GM23338 (cell line): ENCODE results near the gene SKOR1. TPM values are rescaled to one million over a fixed set of nuclear protein-coding genes. Genes with fewer than 3 reads are reported as not detected.

Experiments used
- ATAC-seq: fragments of 200-7000 bp; cut with Tn5 transposase; 3 replicates; pipeline ENCODE4 v1.9.1; 2020
- DNase-seq: peaks from one replicate; pipeline ENCODE4 v3.0.0-alpha.2; 2015; ENCODE audit warnings: low spot score
- H2AFZ ChIP-seq: fragments of 200-600 bp; sonication (generic); 2 replicates; pipeline ENCODE4 v1.8.0; 2016; ENCODE audit warnings: antibody characterized with exemption, mild to moderate bottlenecking, moderate library complexity
- H3F3A ChIP-seq: fragments of 200-600 bp; sonication (generic); replicated peaks from 2 replicates; pipeline ENCODE4 v1.8.0; 2017; ENCODE audit warnings: antibody characterized with exemption, mixed run types, low read depth
- H3K27ac ChIP-seq: fragments of 200-600 bp; sonication (generic); 2 replicates; pipeline ENCODE4 v1.6.1; 2016; ENCODE audit warnings: low read depth
- H3K27me3 ChIP-seq: fragments of 200-600 bp; sonication (generic); 2 replicates; pipeline ENCODE4 v1.8.0; 2016; ENCODE audit warnings: mild to moderate bottlenecking, mixed run types, moderate library complexity; ENCODE audit not compliant: insufficient read depth
- H3K36me3 ChIP-seq: fragments of 200-600 bp; sonication (generic); 2 replicates; pipeline ENCODE4 v1.8.0; 2016; ENCODE audit warnings: mild to moderate bottlenecking; ENCODE audit not compliant: insufficient read depth
- H3K4me1 ChIP-seq: fragments of 200-600 bp; sonication (generic); 2 replicates; pipeline ENCODE4 v1.8.0; 2016; ENCODE audit warnings: mild to moderate bottlenecking, moderate library complexity; ENCODE audit not compliant: insufficient read depth
- H3K4me2 ChIP-seq: fragments of 200-600 bp; sonication (generic); 2 replicates; pipeline ENCODE4 v1.7.1; 2017; ENCODE audit warnings: mixed run types
- H3K4me3 ChIP-seq: fragments of 200-600 bp; sonication (generic); 2 replicates; pipeline ENCODE4 v1.6.1; 2016; ENCODE audit warnings: mixed run types
- H3K79me2 ChIP-seq: fragments of 200-600 bp; sonication (generic); replicated peaks from 2 replicates; pipeline ENCODE4 v1.8.0; 2017; ENCODE audit warnings: mild to moderate bottlenecking; ENCODE audit not compliant: insufficient read depth
- H3K9me2 ChIP-seq: fragments of 200-600 bp; sonication (generic); 2 replicates; pipeline ENCODE4 v1.8.0; 2017; ENCODE audit not compliant: insufficient read depth
- H4K20me1 ChIP-seq: fragments of 200-600 bp; sonication (generic); replicated peaks from 2 replicates; pipeline ENCODE4 v1.8.0; 2017; ENCODE audit warnings: mild to moderate bottlenecking; ENCODE audit not compliant: insufficient read depth
- H3K27ac Mint-ChIP-seq: 2 replicates; pipeline ENCODE4 v1.8.0; 2020; ENCODE audit warnings: inconsistent platforms, mild to moderate bottlenecking, moderate library complexity, mixed read lengths
- H3K27me3 Mint-ChIP-seq: 3 replicates; pipeline ENCODE4 v1.8.0; 2022; ENCODE audit warnings: low read depth, mild to moderate bottlenecking, moderate library complexity, mixed read lengths, inconsistent platforms; ENCODE audit not compliant: insufficient read depth, poor library complexity
- H3K36me3 Mint-ChIP-seq: 3 replicates; pipeline ENCODE4 v1.8.0; 2021; ENCODE audit warnings: low read depth, mild to moderate bottlenecking, inconsistent platforms, moderate library complexity, mixed read lengths
- H3K4me1 Mint-ChIP-seq: 3 replicates; pipeline ENCODE4 v1.8.0; 2020; ENCODE audit warnings: mild to moderate bottlenecking, inconsistent platforms, mixed read lengths
- H3K4me3 Mint-ChIP-seq: 3 replicates; pipeline ENCODE4 v1.8.0; 2021; ENCODE audit warnings: moderate library complexity, mild to moderate bottlenecking, inconsistent platforms, mixed read lengths
- H3K9me3 Mint-ChIP-seq: 3 replicates; pipeline ENCODE4 v1.8.0; 2020; ENCODE audit warnings: moderate library complexity, mild to moderate bottlenecking, inconsistent platforms, mixed read lengths
- CREB1 ChIP-seq: fragments of 250-450 bp; sonication (Bioruptor Pico); IDR thresholded peaks from 2 replicates; pipeline ENCODE4 v1.5.0; 2020; ENCODE audit warnings: low read depth, mild to moderate bottlenecking, moderate library complexity
- EZH2 ChIP-seq: fragments of 200-600 bp; sonication (generic); IDR thresholded peaks from one replicate; pipeline ENCODE4 v1.8.0; 2017; ENCODE audit warnings: antibody characterized with exemption, mild to moderate bottlenecking, low read depth; ENCODE audit not compliant: unreplicated experiment
- EZH2phosphoT487 ChIP-seq: fragments of 200-600 bp; sonication (generic); IDR thresholded peaks from one replicate; pipeline ENCODE4 v1.8.1; 2018; ENCODE audit warnings: antibody characterized with exemption; ENCODE audit not compliant: unreplicated experiment
- JUNB ChIP-seq: IDR thresholded peaks from one replicate; pipeline ENCODE4 v1.6.1; 2016; ENCODE audit warnings: antibody characterized with exemption; ENCODE audit not compliant: unreplicated experiment
- NANOG ChIP-seq: IDR thresholded peaks from 2 replicates; pipeline ENCODE4 v1.6.1; 2016; ENCODE audit warnings: antibody characterized with exemption, borderline replicate concordance
- POLR2AphosphoS5 ChIP-seq: IDR thresholded peaks from 2 replicates; pipeline ENCODE4 v1.6.1; 2016; ENCODE audit warnings: antibody characterized with exemption, low read depth
- STAT1 ChIP-seq: IDR thresholded peaks from one replicate; pipeline ENCODE4 v1.6.1; 2016; ENCODE audit warnings: antibody characterized with exemption; ENCODE audit not compliant: unreplicated experiment
- ZNF114 ChIP-seq: fragments of 250-450 bp; sonication (Bioruptor Pico); IDR thresholded peaks from 2 replicates; pipeline ENCODE4 v1.5.0; 2020; ENCODE audit warnings: mild to moderate bottlenecking, moderate library complexity
- ZNF331 ChIP-seq: fragments of 250-450 bp; sonication (Bioruptor Pico); IDR thresholded peaks from 2 replicates; pipeline ENCODE4 v1.5.0; 2020; ENCODE audit warnings: low read depth, mild to moderate bottlenecking, moderate library complexity
- polyA plus RNA-seq: library from polyadenylated mRNA; unstranded; fragments of >200 nt; fragmentation: Nextera tagmentation; extraction: Ambion mirVana; gene quantifications from 2 replicates; pipeline ENCODE4 v1.2.1, GENCODE V29; 2016
- total RNA-seq: library from RNA; depleted of rRNA; stranded (reverse); fragments of >200 nt; shearing (Covaris generic); gene quantifications from 2 replicates; pipeline ENCODE4 v1.2.3, GENCODE V29; 2014
- TF ChIP-seq, protein P1 (sequence below): IDR thresholded peaks from one replicate; pipeline ENCODE4 v1.6.1; 2018; ENCODE audit warnings: antibody characterized with exemption; ENCODE audit not compliant: unreplicated experiment
- TF ChIP-seq, protein P2 (sequence below): IDR thresholded peaks from 2 replicates; pipeline ENCODE4 v1.6.1; 2016; ENCODE audit warnings: antibody characterized with exemption
- TF ChIP-seq, protein P3 (sequence below): fragments of 250-450 bp; sonication (Bioruptor Pico); IDR thresholded peaks from 2 replicates; pipeline ENCODE4 v1.5.0; 2020; ENCODE audit warnings: mild to moderate bottlenecking, moderate library complexity
- TF ChIP-seq, protein P4 (sequence below), 2 experiments: fragments of 200-600 bp in 1 of 2; sonication (generic) in 1 of 2; conservative IDR thresholded peaks; 2 replicates each; pipeline versions ENCODE4 v1.5.1 to v1.6.1; 2016 to 2017; ENCODE audit warnings: antibody characterized with exemption in 2 of 2, low read depth in 2 of 2, mild to moderate bottlenecking in 2 of 2, moderate library complexity in 1 of 2

Gene SKOR1
- total and polyA plus RNA-seq, 2 experiments from 2014 or later, result 0.17 TPM; not detected in 1

DNA sequence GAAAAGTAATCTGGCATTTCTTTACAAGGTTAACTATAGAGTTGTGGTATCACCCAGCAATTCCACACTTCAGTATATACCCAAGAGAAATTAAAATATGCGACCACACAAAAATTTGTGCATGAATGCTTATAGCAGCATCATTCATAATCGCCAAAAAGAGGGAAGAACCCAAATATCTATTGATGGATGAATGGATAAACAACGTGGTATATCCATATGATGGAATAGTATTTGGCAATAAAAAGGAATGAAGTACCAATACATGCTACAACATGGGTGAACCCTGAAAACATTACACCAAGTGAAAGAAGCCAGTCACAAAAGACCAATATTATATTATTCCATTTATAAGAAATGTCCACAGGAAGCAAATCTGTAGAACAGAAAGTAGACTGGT is 8.6 kb upstream of the SKOR1 start:
- Histone ChIP-seq H3K4me3 (no peak overlapping the region), H4K20me1 (peaks cover 7% of the 10 kb centered on the region), H3K4me2 (no peak overlapping the region), H3K27ac (no peak overlapping the region), H3K4me1 (peaks cover 23% of the 10 kb centered on the region), H3K27me3 (peaks cover 56% of the 10 kb centered on the region), H2AFZ (no peak overlapping the region), H3K79me2 (no peaks in the 10 kb centered on the region), H3K9me2 (peaks cover 3% of the 10 kb centered on the region), H3K36me3 (no peaks in the 10 kb centered on the region), H3F3A (no peaks in the 10 kb centered on the region)
- Mint-ChIP-seq H3K27me3 (peaks cover 64% of the 10 kb centered on the region), H3K4me3 (no peak overlapping the region), H3K36me3 (peaks cover 10% of the 10 kb centered on the region; the same call in 1 of the 3 replicates), H3K4me1 (peaks cover 33% of the 10 kb centered on the region), H3K27ac (no peak overlapping the region), H3K9me3 (peaks cover 8% of the 10 kb centered on the region; the same call in 2 of the 3 replicates)
- DNase-seq (no peak), ATAC-seq (no peak)
- TF ChIP-seq, protein P1, sequence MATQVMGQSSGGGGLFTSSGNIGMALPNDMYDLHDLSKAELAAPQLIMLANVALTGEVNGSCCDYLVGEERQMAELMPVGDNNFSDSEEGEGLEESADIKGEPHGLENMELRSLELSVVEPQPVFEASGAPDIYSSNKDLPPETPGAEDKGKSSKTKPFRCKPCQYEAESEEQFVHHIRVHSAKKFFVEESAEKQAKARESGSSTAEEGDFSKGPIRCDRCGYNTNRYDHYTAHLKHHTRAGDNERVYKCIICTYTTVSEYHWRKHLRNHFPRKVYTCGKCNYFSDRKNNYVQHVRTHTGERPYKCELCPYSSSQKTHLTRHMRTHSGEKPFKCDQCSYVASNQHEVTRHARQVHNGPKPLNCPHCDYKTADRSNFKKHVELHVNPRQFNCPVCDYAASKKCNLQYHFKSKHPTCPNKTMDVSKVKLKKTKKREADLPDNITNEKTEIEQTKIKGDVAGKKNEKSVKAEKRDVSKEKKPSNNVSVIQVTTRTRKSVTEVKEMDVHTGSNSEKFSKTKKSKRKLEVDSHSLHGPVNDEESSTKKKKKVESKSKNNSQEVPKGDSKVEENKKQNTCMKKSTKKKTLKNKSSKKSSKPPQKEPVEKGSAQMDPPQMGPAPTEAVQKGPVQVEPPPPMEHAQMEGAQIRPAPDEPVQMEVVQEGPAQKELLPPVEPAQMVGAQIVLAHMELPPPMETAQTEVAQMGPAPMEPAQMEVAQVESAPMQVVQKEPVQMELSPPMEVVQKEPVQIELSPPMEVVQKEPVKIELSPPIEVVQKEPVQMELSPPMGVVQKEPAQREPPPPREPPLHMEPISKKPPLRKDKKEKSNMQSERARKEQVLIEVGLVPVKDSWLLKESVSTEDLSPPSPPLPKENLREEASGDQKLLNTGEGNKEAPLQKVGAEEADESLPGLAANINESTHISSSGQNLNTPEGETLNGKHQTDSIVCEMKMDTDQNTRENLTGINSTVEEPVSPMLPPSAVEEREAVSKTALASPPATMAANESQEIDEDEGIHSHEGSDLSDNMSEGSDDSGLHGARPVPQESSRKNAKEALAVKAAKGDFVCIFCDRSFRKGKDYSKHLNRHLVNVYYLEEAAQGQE, result no peak
- TF ChIP-seq ZNF114 (CRISPR knock-in tag) (no peak), NANOG (no peak), STAT1 (no peak), JUNB (no peak), CREB1 (CRISPR knock-in tag) (no peak), EZH2 (no peak), POLR2AphosphoS5 (no peak), ZNF331 (CRISPR knock-in tag) (no peak), EZH2phosphoT487 (no peak)
- TF ChIP-seq, protein P2, sequence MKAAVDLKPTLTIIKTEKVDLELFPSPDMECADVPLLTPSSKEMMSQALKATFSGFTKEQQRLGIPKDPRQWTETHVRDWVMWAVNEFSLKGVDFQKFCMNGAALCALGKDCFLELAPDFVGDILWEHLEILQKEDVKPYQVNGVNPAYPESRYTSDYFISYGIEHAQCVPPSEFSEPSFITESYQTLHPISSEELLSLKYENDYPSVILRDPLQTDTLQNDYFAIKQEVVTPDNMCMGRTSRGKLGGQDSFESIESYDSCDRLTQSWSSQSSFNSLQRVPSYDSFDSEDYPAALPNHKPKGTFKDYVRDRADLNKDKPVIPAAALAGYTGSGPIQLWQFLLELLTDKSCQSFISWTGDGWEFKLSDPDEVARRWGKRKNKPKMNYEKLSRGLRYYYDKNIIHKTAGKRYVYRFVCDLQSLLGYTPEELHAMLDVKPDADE, result no peak
- TF ChIP-seq, protein P3, sequence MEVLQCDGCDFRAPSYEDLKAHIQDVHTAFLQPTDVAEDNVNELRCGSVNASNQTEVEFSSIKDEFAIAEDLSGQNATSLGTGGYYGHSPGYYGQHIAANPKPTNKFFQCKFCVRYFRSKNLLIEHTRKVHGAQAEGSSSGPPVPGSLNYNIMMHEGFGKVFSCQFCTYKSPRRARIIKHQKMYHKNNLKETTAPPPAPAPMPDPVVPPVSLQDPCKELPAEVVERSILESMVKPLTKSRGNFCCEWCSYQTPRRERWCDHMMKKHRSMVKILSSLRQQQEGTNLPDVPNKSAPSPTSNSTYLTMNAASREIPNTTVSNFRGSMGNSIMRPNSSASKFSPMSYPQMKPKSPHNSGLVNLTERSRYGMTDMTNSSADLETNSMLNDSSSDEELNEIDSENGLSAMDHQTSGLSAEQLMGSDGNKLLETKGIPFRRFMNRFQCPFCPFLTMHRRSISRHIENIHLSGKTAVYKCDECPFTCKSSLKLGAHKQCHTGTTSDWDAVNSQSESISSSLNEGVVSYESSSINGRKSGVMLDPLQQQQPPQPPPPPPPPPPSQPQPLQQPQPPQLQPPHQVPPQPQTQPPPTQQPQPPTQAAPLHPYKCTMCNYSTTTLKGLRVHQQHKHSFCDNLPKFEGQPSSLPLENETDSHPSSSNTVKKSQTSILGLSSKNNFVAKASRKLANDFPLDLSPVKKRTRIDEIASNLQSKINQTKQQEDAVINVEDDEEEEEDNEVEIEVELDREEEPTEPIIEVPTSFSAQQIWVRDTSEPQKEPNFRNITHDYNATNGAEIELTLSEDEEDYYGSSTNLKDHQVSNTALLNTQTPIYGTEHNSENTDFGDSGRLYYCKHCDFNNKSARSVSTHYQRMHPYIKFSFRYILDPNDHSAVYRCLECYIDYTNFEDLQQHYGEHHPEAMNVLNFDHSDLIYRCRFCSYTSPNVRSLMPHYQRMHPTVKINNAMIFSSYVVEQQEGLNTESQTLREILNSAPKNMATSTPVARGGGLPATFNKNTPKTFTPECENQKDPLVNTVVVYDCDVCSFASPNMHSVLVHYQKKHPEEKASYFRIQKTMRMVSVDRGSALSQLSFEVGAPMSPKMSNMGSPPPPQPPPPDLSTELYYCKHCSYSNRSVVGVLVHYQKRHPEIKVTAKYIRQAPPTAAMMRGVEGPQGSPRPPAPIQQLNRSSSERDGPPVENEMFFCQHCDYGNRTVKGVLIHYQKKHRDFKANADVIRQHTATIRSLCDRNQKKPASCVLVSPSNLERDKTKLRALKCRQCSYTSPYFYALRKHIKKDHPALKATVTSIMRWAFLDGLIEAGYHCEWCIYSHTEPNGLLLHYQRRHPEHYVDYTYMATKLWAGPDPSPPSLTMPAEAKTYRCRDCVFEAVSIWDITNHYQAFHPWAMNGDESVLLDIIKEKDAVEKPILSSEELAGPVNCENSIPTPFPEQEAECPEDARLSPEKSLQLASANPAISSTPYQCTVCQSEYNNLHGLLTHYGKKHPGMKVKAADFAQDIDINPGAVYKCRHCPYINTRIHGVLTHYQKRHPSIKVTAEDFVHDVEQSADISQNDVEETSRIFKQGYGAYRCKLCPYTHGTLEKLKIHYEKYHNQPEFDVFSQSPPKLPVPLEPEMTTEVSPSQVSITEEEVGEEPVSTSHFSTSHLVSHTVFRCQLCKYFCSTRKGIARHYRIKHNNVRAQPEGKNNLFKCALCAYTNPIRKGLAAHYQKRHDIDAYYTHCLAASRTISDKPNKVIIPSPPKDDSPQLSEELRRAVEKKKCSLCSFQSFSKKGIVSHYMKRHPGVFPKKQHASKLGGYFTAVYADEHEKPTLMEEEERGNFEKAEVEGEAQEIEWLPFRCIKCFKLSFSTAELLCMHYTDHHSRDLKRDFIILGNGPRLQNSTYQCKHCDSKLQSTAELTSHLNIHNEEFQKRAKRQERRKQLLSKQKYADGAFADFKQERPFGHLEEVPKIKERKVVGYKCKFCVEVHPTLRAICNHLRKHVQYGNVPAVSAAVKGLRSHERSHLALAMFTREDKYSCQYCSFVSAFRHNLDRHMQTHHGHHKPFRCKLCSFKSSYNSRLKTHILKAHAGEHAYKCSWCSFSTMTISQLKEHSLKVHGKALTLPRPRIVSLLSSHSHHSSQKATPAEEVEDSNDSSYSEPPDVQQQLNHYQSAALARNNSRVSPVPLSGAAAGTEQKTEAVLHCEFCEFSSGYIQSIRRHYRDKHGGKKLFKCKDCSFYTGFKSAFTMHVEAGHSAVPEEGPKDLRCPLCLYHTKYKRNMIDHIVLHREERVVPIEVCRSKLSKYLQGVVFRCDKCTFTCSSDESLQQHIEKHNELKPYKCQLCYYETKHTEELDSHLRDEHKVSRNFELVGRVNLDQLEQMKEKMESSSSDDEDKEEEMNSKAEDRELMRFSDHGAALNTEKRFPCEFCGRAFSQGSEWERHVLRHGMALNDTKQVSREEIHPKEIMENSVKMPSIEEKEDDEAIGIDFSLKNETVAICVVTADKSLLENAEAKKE (CRISPR knock-in tag), result no peak
- TF ChIP-seq, protein P4, sequence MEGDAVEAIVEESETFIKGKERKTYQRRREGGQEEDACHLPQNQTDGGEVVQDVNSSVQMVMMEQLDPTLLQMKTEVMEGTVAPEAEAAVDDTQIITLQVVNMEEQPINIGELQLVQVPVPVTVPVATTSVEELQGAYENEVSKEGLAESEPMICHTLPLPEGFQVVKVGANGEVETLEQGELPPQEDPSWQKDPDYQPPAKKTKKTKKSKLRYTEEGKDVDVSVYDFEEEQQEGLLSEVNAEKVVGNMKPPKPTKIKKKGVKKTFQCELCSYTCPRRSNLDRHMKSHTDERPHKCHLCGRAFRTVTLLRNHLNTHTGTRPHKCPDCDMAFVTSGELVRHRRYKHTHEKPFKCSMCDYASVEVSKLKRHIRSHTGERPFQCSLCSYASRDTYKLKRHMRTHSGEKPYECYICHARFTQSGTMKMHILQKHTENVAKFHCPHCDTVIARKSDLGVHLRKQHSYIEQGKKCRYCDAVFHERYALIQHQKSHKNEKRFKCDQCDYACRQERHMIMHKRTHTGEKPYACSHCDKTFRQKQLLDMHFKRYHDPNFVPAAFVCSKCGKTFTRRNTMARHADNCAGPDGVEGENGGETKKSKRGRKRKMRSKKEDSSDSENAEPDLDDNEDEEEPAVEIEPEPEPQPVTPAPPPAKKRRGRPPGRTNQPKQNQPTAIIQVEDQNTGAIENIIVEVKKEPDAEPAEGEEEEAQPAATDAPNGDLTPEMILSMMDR (conservative IDR thresholded peaks at IDR 0.05; ENCODE audit: low read depth in 2 of 2), result no peak
